HG03565 (cell line): ENCODE results near the gene ACVRL1.

Experiments
- ATAC-seq: cut with Tn5 transposase; IDR thresholded peaks from one replicate; pipeline ENCODE4 v1.9.1; 2021; ENCODE audit warnings: mild to moderate bottlenecking, moderate library complexity; ENCODE audit not compliant: unreplicated experiment

The ACVRL1 gene

GRCh38 chr12:51896236-51896635 is 11.1 kb upstream of the ACVRL1 start:
- no peak for ATAC-seq

- no peak for ATAC-seq
Observed at GRCh38 chr12:51897181-51897580, 10.1 kb upstream of the ACVRL1 start.

DNA sequence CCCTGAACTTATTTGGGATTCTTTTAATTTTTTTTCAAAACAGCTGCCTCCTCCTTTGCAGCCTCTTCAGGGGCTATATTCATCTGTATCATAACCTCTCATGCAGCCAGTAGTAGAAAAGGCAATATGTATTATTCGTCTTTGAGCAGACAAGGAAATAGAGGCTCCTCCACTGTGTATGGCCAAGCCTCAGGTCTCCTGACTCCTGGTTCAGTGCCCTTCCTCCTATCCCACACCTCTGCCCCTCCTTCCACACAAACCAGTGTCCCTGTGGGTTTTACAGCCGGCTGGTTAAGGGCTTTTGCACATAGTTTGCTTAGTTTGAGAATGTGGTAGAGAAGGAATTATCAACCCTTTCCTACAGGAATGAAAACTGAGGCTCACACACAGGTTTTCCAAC is 8.8 kb upstream of the ACVRL1 start:
- ATAC-seq = no peak

- no peak for ATAC-seq
Observed at GRCh38 chr12:51898937-51899336, 8.4 kb upstream of the ACVRL1 start.

DNA sequence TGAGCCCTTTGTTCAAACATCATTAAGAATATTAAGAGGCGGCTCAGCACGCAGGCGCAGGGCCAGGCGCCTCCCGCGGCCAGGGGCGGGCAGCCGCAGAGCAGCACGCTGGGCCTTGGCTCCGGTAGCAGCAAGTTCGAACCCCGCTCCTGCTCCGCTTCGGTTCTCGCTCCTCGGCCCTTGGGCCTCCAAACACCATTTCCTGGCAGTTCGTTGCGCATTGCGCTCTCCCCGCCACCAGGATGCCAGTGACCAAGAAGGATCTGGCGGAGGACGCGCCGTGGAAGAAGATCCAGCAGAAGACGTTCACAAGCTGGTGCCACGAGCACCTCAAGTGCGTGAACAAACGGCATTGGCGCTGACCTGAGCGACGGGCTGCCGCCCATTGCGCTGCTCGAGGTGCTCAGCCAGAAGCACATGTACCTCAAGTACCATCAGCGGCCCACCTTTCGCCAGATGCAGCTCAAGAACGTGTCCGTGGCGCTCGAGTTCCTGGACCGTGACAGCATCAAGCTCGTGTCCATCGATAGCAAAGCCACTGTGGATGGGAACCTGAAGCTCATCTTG is 6.9 kb upstream of the ACVRL1 start:
- ATAC-seq = no peak

- ATAC-seq = no peak
Observed at GRCh38 chr12:51901121-51901817, 6.0 kb upstream of the ACVRL1 start.

DNA sequence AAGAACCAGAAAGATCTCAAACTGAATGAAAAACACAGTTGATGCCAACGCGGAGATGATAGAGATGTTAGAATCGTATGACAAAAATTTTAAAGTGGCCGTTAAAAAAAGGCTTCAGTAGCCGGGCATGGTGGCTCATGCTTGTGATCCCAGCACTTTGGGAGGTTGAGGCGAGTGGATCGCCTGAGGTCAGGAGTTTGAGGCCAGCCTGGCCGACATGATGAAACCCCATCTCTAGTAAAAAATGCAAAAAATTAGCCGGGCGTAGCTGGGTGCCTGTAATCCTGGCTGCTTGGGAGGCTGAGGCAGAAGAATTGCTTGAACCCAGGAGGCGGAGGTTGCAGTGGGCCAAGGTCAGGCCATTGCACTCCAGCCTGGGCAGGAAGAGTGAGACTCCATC is 5.4 kb upstream of the ACVRL1 start:
- no peak for ATAC-seq

- ATAC-seq = no peak
Observed at GRCh38 chr12:51904951-51905470, 2.3 kb upstream of the ACVRL1 start.

GRCh38 chr12:51905471-51906429 is 1.6 kb upstream of the ACVRL1 start:
- no peak for ATAC-seq

GRCh38 chr12:51906430-51907082 is 748 bp upstream of the ACVRL1 start:
- ATAC-seq = no peak

DNA sequence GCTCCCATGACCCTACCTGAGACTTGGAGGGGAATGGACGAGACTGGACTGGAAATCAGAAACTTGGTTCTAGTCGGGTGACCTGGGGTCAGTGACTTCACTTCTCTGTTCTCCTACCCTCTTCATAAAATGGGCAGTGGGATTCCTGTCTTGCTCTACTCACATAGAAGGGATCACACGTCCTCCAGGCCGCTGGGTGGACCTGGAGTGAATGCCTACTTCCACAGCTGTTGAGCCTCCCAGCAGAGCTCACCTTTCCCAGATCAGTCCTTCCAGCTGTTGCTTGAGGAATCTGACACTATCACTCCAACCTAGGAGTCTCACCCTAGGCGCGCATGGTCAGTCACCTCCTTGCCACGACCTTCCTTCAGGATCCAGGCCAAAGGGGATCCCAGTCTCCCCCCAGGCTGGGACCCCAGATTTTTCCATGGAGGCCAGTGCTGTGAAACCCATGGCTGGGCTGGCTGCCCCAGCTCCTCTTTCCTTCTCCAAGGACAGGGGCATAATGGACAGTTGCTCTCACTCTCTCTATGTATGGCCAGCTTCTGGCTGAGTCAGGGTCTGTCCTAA is 637 bp downstream of the ACVRL1 start:
- no peak for ATAC-seq

DNA sequence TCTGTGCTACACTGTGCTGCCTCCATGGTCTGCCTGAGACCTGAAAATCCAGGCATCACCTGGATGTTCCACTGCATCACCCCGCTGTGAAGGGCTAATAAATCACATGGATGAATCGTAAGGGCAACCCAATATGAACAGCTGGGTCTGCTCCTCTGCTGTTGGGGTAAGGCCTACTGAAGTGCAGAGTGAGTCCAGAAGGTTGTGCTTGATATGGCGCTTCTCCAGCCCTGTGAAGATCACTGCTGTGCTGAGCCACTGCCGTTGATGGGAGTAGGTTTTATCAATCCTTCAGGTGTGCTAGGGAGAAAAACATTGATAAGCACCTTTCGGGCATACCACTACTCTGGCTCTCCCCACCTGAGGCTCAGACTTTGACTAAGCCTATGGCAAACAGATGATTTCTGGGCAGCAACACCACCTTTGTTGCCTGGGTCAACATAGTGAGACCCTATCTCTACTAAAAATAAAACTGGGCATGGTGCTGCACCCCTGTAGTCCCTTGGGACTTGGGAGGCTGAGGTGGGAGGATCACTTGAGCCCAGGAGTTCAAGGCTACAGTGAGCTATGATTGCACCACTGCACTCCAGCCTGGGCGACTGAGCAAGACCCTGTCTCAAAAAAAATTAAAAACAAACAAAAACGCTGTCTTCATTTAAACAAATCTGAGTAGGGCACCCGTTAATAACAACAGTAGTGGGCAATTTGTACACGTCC is 1.7 kb downstream of the ACVRL1 start:
- ATAC-seq = no peak

DNA sequence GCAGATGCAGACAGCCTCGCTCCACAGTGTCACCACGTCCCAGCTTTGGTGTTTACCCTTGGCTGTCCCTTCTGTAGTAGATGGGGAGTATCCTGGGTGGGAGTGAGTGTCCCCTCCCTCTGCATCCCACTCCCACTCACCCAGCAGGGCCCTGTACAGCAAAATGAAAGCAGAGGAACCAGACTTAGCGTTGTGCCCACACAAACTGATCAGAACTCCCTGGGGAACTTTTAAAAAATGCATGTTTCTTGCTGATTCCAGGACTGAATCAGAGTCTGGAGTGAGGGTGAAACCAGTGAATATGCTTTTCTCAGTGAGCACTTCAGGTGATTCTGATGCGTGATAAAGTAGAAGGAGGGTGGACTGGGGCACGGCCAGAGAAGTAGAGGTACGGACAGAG is 2.9 kb downstream of the ACVRL1 start:
- no peak for ATAC-seq

- ATAC-seq = no peak
Observed at GRCh38 chr12:51910691-51911090, 3.4 kb downstream of the ACVRL1 start.

DNA sequence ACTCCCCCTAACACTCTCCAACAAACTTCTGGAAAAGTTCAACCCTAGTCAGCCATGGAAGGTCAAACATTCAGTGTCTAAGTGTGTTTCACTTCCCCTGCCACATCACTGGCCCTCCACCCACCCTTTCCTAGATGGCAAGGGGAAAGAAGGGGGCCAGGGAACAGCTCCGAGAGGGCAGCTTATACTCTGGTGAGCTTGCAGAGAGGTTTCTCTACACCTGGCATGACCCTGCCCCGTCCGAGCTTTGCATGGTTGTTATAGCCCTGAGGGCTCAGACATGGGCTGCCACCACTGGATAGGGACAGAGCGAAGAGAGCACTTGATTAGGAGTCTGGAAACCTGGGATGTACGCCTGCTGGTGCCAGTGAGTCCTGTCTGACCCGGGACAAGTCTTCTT is 4.0 kb downstream of the ACVRL1 start:
- ATAC-seq = no peak

- no peak for ATAC-seq
Observed at GRCh38 chr12:51911788-51912711, 4.7 kb downstream of the ACVRL1 start.

DNA sequence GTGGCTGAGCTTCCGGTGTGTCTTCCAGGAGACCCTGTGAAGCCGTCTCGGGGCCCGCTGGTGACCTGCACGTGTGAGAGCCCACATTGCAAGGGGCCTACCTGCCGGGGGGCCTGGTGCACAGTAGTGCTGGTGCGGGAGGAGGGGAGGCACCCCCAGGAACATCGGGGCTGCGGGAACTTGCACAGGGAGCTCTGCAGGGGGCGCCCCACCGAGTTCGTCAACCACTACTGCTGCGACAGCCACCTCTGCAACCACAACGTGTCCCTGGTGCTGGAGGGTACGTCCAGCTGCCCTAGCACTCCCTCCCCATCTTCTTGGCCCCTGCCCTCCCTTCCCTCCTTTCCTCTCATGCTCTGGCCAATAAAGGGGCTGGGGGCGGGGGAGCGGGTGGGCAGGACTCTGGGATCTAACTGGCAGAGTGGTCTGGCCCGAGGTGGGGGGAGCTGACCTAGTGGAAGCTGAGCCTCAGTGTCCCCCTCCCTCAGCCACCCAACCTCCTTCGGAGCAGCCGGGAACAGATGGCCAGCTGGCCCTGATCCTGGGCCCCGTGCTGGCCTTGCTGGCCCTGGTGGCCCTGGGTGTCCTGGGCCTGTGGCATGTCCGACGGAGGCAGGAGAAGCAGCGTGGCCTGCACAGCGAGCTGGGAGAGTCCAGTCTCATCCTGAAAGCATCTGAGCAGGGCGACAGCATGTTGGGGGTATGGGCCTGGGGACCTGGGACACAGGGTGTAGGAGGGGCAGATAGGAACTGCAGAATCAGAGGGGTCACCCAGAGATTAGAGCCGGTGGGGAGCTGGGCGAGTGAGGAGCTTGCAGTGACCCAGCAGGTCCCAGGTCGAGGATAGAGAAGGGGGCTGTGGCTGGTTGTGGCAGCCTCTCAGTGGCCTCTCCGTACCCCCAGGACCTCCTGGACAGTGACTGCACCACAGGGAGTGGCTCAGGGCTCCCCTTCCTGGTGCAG is 6.0 kb downstream of the ACVRL1 start:
- ATAC-seq = no peak
